PC-3 (cell line): ENCODE measurements around the gene HK1. TPM values are rescaled to one million over a fixed set of nuclear protein-coding genes. Genes with fewer than 3 reads are reported as not detected.
"Not testable (repeated sequence)": the region's sequence is repeated elsewhere in the genome, so short reads cannot be mapped to it uniquely, and the experiment has no call there.

Experiments used
- ATAC-seq: fragments of 200-7000 bp; cut with Tn5 transposase; 2 replicates; pipeline ENCODE4 v1.9.1; 2020; ENCODE audit warnings: mild to moderate bottlenecking, moderate library complexity
- BruUV-seq: library from RNA; stranded (reverse); fragments of 400-500 nt; replicated peaks from 2 replicates; lab custom pipeline; 2021; lab: Mats Ljungman, UMichigan
- CTCF ChIA-PET: fragments of 300-600 bp; sonication (Branson Sonifier 250); formaldehyde crosslinking; loops from one replicate; lab custom pipeline; 2022; ENCODE audit warnings: antibody characterized with exemption; lab: Charles Lee
- POLR2A ChIA-PET: fragments of 300-600 bp; sonication (Branson Sonifier 250); formaldehyde crosslinking; loops from one replicate; lab custom pipeline; 2022; ENCODE audit warnings: antibody characterized with exemption; ENCODE audit not compliant: unreplicated experiment; lab: Charles Lee
- DNase-seq: peaks from one replicate; pipeline ENCODE4 v3.0.0-alpha.2; 2015
- H2AFZ ChIP-seq: fragments of 300-600 bp; sonication (generic); 2 replicates; pipeline ENCODE4 v1.6.0; 2016; ENCODE audit warnings: antibody characterized with exemption, low read length
- H3F3A ChIP-seq: fragments of 300-600 bp; sonication (generic); one replicate; pipeline ENCODE4 v1.6.0; 2017; ENCODE audit warnings: antibody characterized with exemption, low read length, control low read depth, mild to moderate bottlenecking; ENCODE audit not compliant: unreplicated experiment
- H3K27ac ChIP-seq: fragments of 300-600 bp; sonication (generic); 2 replicates; pipeline ENCODE4 v1.5.1; 2016; ENCODE audit warnings: mild to moderate bottlenecking, low read length
- H3K27me3 ChIP-seq: fragments of 300-600 bp; sonication (generic); 2 replicates; pipeline ENCODE4 v1.6.1; 2016; ENCODE audit warnings: low read length, mixed read lengths
- H3K36me3 ChIP-seq: fragments of 300-600 bp; sonication (generic); 2 replicates; pipeline ENCODE4 v1.6.1; 2016; ENCODE audit warnings: low read depth, mixed run types, low read length, mixed read lengths
- H3K4me1 ChIP-seq: fragments of 300-600 bp; sonication (generic); 2 replicates; pipeline ENCODE4 v1.5.1; 2016; ENCODE audit warnings: low read length; ENCODE audit not compliant: insufficient read depth
- H3K4me2 ChIP-seq: fragments of 300-600 bp; sonication (generic); 2 replicates; pipeline ENCODE4 v1.6.0; 2016; ENCODE audit warnings: low read length
- H3K4me3 ChIP-seq: fragments of 300-600 bp; sonication (generic); 2 replicates; pipeline ENCODE4 v1.5.1; 2016; ENCODE audit warnings: mild to moderate bottlenecking, low read length, mixed read lengths
- H3K79me2 ChIP-seq: fragments of 300-600 bp; sonication (generic); 2 replicates; pipeline ENCODE4 v1.6.1; 2017; ENCODE audit warnings: low read length, mixed read lengths
- H3K9ac ChIP-seq: fragments of 300-600 bp; sonication (generic); 2 replicates; pipeline ENCODE4 v1.6.0; 2016; ENCODE audit warnings: mild to moderate bottlenecking, low read length
- H3K9me2 ChIP-seq: fragments of 300-600 bp; sonication (generic); replicated peaks from 2 replicates; pipeline ENCODE4 v1.6.1; 2016; ENCODE audit warnings: mixed run types, low read length, mixed read lengths
- H3K9me3 ChIP-seq: fragments of 300-600 bp; sonication (generic); 2 replicates; pipeline ENCODE4 v1.6.1; 2016; ENCODE audit warnings: low read length, mixed read lengths
- H4K20me1 ChIP-seq: fragments of 300-600 bp; sonication (generic); 2 replicates; pipeline ENCODE4 v1.6.1; 2016; ENCODE audit warnings: low read length, mixed read lengths
- CTCF ChIP-seq: fragments of 300-600 bp; sonication (generic); conservative IDR thresholded peaks from 2 replicates; pipeline ENCODE4 v1.5.1; 2017; ENCODE audit warnings: antibody characterized with exemption, low read depth, mild to moderate bottlenecking, low read length
- EZH2 ChIP-seq: fragments of 300-600 bp; sonication (generic); IDR thresholded peaks from one replicate; pipeline ENCODE4 v1.6.1; 2017; ENCODE audit warnings: antibody characterized with exemption, mild to moderate bottlenecking, low read length; ENCODE audit not compliant: unreplicated experiment
- EZH2phosphoT487 ChIP-seq: fragments of 300-600 bp; sonication (generic); IDR thresholded peaks from 2 replicates; pipeline ENCODE4 v1.6.1; 2018; ENCODE audit warnings: mild to moderate bottlenecking, antibody characterized with exemption, low read length, borderline replicate concordance
- intact Hi-C: fragments of 100-400 bp; cut with micrococcal nuclease; formaldehyde crosslinking; loops from 2 replicates; pipeline ENCODE4 v1.9.0; 2023
- total RNA-seq: library from RNA; depleted of rRNA; stranded (reverse); fragments of >200 nt; gene quantifications from 2 replicates; pipeline ENCODE4 v1.2.3, GENCODE V29; 2014

The HK1 gene
- total RNA-seq, 1 experiment from 2014 or later, result 189 TPM

- DNase-seq (no peak), ATAC-seq (no peak)
- no TSS peak for BruUV-seq
- ChIA-PET POLR2A (no interaction called here), CTCF (interaction anchor here (0.6 kb wide), 1 partner anchor 327 kb away, joined by 3 read pairs; no protein-coding TSS in a partner anchor)
- Histone ChIP-seq H3K4me2 (no peak overlapping the region), H3F3A (no peaks in the 10 kb centered on the region), H2AFZ (no peak overlapping the region), H3K9me3 (peaks cover 4% of the 10 kb centered on the region; the same call in 1 of the 2 replicates), H3K4me3 (no peak overlapping the region), H3K9ac (no peak overlapping the region), H3K27ac (no peak overlapping the region), H4K20me1 (no peaks in the 10 kb centered on the region), H3K36me3 (no peaks in the 10 kb centered on the region), H3K27me3 (no peaks in the 10 kb centered on the region), H3K79me2 (no peaks in the 10 kb centered on the region), H3K9me2 (no peaks in the 10 kb centered on the region), H3K4me1 (no peaks in the 10 kb centered on the region)
- intact Hi-C loops, result no loop called here
- no peak for TF ChIP-seq EZH2phosphoT487
- no peak for TF ChIP-seq EZH2
- no peak for TF ChIP-seq CTCF
Measured at GRCh38 chr10:69247313-69247710, 31.0 kb upstream of the HK1 start.

- Histone ChIP-seq H3K9me2 (no peaks in the 10 kb centered on the region), H3K4me1 (no peaks in the 10 kb centered on the region), H3K79me2 (no peaks in the 10 kb centered on the region), H3K9ac (no peak overlapping the region), H3K27me3 (no peaks in the 10 kb centered on the region), H3K4me2 (no peak overlapping the region), H3K36me3 (no peaks in the 10 kb centered on the region), H2AFZ (no peak overlapping the region), H3K4me3 (no peak overlapping the region), H3F3A (no peaks in the 10 kb centered on the region), H3K9me3 (peaks cover 4% of the 10 kb centered on the region; the same call in 1 of the 2 replicates), H3K27ac (no peak overlapping the region), H4K20me1 (no peaks in the 10 kb centered on the region)
- intact Hi-C loops, result no loop called here
- ChIA-PET POLR2A (no interaction called here), CTCF (interaction anchor here (0.6 kb wide), 1 partner anchor 345 kb away, joined by 3 read pairs; no protein-coding TSS in a partner anchor)
- no peak for ATAC-seq
- no TSS peak for BruUV-seq
- no peak for TF ChIP-seq EZH2
- no peak for TF ChIP-seq CTCF
- no peak for TF ChIP-seq EZH2phosphoT487
- DNase-seq, result no peak
Measured at GRCh38 chr10:69248117-69248730, 30.1 kb upstream of the HK1 start.

GRCh38 chr10:69250041-69250440 lies 28.3 kb upstream of the HK1 start:
- Histone ChIP-seq H3K9me2 (no peaks in the 10 kb centered on the region), H2AFZ (no peak overlapping the region), H3K9ac (no peak overlapping the region), H3F3A (no peaks in the 10 kb centered on the region), H3K79me2 (no peaks in the 10 kb centered on the region), H3K9me3 (peaks cover 4% of the 10 kb centered on the region; the same call in 1 of the 2 replicates), H3K27me3 (no peaks in the 10 kb centered on the region), H3K27ac (no peak overlapping the region), H3K4me1 (no peaks in the 10 kb centered on the region), H3K36me3 (no peaks in the 10 kb centered on the region), H4K20me1 (no peaks in the 10 kb centered on the region), H3K4me2 (no peak overlapping the region), H3K4me3 (no peak overlapping the region)
- no peak for TF ChIP-seq EZH2phosphoT487
- DNase-seq, result no peak
- ATAC-seq, result no peak
- no TSS peak for BruUV-seq
- POLR2A ChIA-PET, result no interaction called here
- intact Hi-C loops, result no loop called here
- CTCF ChIA-PET, result no interaction called here

GRCh38 chr10:69251417-69251816 lies 26.9 kb upstream of the HK1 start:
- H4K20me1 ChIP-seq, H3K79me2 ChIP-seq, H3K9me2 ChIP-seq, BruUV-seq, H3K27ac ChIP-seq, CTCF ChIA-PET, H3K36me3 ChIP-seq, intact Hi-C loops, DNase-seq, H3K9ac ChIP-seq, H2AFZ ChIP-seq, H3K27me3 ChIP-seq, H3K9me3 ChIP-seq, H3K4me3 ChIP-seq, ATAC-seq, POLR2A ChIA-PET, H3F3A ChIP-seq, H3K4me1 ChIP-seq, H3K4me2 ChIP-seq: not testable (repeated sequence)
